Gastroesophageal sphincter (tissue), 3 donors: ENCODE measurements around the gene SUPT3H.

ENCODE experiments used
- EP300 ChIP-seq: sonication (generic); formaldehyde crosslinking; IDR thresholded peaks from one replicate; pipeline ENCODE4 v1.6.1; 2017; ENCODE audit warnings: antibody characterized with exemption, mild to moderate bottlenecking
- POLR2A ChIP-seq, 2 donors: fragments of 450-650 bp; IDR thresholded peaks; one replicate each; pipeline ENCODE4 v1.6.1; 2017; ENCODE audit warnings: antibody characterized with exemption in 2 of 2, mild to moderate bottlenecking in 2 of 2, moderate library complexity in 1 of 2
- POLR2AphosphoS5 ChIP-seq: sonication (generic); formaldehyde crosslinking; IDR thresholded peaks from one replicate; pipeline ENCODE4 v1.6.1; 2017; ENCODE audit warnings: antibody characterized with exemption
- TF ChIP-seq, protein P1 (sequence below), 4 experiments: fragments of 200-600 bp in 2 of 4; fragments of 450-650 bp in 2 of 4; sonication (generic) in 1 of 4; IDR thresholded peaks; one replicate each; pipeline ENCODE4 v1.5.1; 2017 to 2019; ENCODE audit warnings: antibody characterized with exemption in 4 of 4, mild to moderate bottlenecking in 2 of 4, moderate library complexity in 2 of 4

- TF ChIP-seq, protein P1, sequence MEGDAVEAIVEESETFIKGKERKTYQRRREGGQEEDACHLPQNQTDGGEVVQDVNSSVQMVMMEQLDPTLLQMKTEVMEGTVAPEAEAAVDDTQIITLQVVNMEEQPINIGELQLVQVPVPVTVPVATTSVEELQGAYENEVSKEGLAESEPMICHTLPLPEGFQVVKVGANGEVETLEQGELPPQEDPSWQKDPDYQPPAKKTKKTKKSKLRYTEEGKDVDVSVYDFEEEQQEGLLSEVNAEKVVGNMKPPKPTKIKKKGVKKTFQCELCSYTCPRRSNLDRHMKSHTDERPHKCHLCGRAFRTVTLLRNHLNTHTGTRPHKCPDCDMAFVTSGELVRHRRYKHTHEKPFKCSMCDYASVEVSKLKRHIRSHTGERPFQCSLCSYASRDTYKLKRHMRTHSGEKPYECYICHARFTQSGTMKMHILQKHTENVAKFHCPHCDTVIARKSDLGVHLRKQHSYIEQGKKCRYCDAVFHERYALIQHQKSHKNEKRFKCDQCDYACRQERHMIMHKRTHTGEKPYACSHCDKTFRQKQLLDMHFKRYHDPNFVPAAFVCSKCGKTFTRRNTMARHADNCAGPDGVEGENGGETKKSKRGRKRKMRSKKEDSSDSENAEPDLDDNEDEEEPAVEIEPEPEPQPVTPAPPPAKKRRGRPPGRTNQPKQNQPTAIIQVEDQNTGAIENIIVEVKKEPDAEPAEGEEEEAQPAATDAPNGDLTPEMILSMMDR (IDR thresholded peaks at IDR 0.05): no peak
- TF ChIP-seq POLR2AphosphoS5: no peak
- no peak for TF ChIP-seq POLR2A (IDR thresholded peaks at IDR 0.05)
- TF ChIP-seq EP300: no peak
Measured at GRCh38 chr6:44955145-44955544, 422.6 kb downstream of the SUPT3H start.
